PFSK-1 (cell line): Measurements from ENCODE around the gene OSTF1.

Experiments
- FOXP2 ChIP-seq: optimal IDR thresholded peaks from 2 replicates; pipeline ENCODE3; 2011; ENCODE audit warnings: borderline replicate concordance, control low read depth, inconsistent platforms; ENCODE audit not compliant: insufficient read depth; ENCODE audit errors: extremely low read length, extremely low read depth
- POLR2AphosphoS5 ChIP-seq: IDR thresholded peaks from 2 replicates; pipeline ENCODE4 v1.6.1; 2012; ENCODE audit warnings: low read depth, mild to moderate bottlenecking, control low read depth, low read length, moderate library complexity
- SIN3A ChIP-seq: IDR thresholded peaks from 2 replicates; pipeline ENCODE4 v1.6.1; 2012; ENCODE audit warnings: mild to moderate bottlenecking, low read length, moderate library complexity, borderline replicate concordance; ENCODE audit not compliant: insufficient read depth
- TAF1 ChIP-seq: IDR thresholded peaks from 2 replicates; pipeline ENCODE4 v1.6.1; 2012; ENCODE audit warnings: low read length, control low read depth, borderline replicate concordance; ENCODE audit not compliant: insufficient read depth
- TF ChIP-seq, protein P1 (sequence below), 2 experiments: IDR thresholded peaks; 2 replicates each; pipeline versions ENCODE4 v1.6.1 to v1.8.0; 2011 to 2012; ENCODE audit warnings: low read depth in 2 of 2, low read length in 2 of 2, control low read depth in 1 of 2, inconsistent platforms in 1 of 2, mild to moderate bottlenecking in 1 of 2, moderate library complexity in 1 of 2; ENCODE audit not compliant: insufficient read depth in 1 of 2

The OSTF1 gene

DNA sequence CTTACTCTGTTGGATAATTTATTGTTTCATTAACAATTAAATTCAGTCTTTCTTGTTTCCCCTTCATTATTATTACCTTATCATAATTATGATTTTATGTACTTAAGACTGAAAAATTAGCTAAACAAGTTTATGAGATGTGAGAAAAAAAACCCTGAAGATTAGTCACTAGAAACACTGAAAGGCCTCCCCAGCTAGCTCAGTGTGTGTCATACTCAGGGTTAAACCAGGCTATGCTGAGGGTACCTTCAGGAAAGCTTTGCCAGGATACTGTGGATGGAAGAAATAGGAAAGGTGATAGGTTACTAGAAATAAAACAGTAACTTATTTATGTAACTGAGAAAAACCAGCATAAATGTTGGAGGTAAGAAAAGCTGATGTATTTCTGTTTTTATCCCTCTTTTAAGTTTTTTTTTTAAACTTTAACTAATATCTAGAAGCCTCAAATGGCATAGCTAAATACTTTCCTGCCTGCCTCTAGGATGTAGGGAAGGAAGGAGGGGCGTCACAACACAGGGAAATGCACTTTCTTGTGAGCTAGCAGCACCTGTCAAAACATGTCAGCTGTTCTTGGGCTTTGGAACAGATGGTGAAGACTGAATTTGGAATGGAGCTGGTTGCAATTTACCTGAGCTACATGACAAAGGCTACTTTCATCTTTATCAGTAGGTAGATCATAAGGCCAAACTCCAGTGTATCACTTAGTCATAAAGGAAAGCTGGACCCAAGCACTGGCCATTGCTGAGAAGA, 24.6 kb upstream of the OSTF1 start:
- TF ChIP-seq FOXP2 (no peak), SIN3A (no peak), POLR2AphosphoS5 (no peak), TAF1 (no peak)
- TF ChIP-seq, protein P1, sequence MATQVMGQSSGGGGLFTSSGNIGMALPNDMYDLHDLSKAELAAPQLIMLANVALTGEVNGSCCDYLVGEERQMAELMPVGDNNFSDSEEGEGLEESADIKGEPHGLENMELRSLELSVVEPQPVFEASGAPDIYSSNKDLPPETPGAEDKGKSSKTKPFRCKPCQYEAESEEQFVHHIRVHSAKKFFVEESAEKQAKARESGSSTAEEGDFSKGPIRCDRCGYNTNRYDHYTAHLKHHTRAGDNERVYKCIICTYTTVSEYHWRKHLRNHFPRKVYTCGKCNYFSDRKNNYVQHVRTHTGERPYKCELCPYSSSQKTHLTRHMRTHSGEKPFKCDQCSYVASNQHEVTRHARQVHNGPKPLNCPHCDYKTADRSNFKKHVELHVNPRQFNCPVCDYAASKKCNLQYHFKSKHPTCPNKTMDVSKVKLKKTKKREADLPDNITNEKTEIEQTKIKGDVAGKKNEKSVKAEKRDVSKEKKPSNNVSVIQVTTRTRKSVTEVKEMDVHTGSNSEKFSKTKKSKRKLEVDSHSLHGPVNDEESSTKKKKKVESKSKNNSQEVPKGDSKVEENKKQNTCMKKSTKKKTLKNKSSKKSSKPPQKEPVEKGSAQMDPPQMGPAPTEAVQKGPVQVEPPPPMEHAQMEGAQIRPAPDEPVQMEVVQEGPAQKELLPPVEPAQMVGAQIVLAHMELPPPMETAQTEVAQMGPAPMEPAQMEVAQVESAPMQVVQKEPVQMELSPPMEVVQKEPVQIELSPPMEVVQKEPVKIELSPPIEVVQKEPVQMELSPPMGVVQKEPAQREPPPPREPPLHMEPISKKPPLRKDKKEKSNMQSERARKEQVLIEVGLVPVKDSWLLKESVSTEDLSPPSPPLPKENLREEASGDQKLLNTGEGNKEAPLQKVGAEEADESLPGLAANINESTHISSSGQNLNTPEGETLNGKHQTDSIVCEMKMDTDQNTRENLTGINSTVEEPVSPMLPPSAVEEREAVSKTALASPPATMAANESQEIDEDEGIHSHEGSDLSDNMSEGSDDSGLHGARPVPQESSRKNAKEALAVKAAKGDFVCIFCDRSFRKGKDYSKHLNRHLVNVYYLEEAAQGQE (IDR thresholded peaks at IDR 0.05; ENCODE audit: insufficient read depth in 1 of 2, low read depth in 2 of 2, low read length in 2 of 2): no peak

DNA sequence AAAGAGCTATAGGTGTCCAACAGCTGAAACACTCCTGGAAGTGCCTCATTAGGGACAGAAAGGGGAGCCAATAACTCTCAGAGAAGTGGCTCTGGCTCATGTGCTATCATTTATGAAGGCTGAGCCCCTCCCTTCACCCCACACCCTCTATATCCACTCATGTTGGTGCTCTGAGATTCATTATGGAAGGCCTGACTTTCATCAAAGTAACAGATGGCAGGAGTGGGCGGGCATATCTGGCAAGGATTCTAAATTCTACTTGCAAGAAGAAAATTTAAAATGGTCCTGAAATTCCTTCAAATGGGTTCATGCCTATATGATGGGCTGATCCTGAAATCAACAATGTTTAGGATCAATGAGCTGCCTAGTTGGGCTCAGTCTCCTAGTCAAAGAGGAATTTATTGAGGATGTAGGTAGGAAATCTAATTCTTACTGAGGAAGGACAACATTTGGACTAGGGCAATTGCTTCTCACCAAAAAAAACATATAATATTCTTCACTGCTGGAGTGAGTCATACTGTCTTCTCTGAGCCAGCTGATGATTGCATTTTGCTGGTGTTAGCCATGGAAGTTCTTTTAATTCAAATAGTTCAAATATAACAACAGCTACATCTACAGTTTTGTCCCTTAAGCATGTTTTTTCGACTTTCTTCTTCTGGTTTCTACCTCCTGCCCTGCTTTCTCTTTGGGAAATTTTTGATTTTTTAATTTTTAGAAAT, 23.8 kb upstream of the OSTF1 start:
- no peak for TF ChIP-seq TAF1
- no peak for TF ChIP-seq SIN3A
- TF ChIP-seq, protein P1 (IDR thresholded peaks at IDR 0.05; ENCODE audit: insufficient read depth in 1 of 2, low read depth in 2 of 2, low read length in 2 of 2): no peak
- no peak for TF ChIP-seq FOXP2
- no peak for TF ChIP-seq POLR2AphosphoS5

DNA sequence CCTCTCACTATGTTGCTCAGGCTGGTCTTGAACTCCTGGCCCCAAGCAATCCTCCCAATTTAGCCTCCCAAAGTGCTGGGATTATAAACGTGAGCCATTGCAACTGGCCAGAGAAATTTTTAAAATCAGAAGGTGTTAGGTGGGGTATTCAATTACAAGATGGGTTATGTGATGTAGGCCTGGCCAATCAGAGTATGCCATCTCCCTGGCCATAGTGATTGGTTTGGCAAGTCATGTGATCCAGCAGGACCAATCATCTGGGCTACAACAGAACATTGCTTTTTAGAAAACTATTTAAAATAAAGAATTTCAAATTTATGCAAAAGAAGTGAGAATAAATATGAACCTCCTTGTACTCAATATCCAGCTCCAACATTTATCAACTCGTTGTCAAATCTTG, 22.8 kb upstream of the OSTF1 start:
- TF ChIP-seq POLR2AphosphoS5 (no peak), FOXP2 (no peak), TAF1 (no peak), SIN3A (no peak)
- TF ChIP-seq, protein P1 (IDR thresholded peaks at IDR 0.05; ENCODE audit: insufficient read depth in 1 of 2, low read depth in 2 of 2, low read length in 2 of 2): no peak

DNA sequence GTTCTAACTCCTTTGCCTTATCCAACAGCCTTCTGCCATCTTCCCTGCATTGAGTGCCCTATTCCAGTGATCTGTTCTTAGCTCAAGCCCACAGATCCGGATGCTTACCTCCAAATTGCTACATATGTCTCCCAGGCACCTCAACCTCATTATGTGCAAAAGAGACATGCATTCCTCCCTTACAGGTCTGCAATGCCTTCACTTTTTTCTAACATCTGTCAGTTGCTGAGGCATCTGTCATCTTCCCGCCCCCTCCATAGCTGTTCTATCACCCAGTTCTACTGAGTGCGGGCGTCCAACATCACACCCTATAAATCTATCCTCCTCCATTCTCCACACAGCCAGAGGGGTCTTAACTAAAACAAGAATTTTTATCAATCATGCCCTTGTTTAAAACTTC, 20.4 kb upstream of the OSTF1 start:
- TF ChIP-seq POLR2AphosphoS5 (no peak), SIN3A (no peak), FOXP2 (no peak), TAF1 (no peak)
- TF ChIP-seq, protein P1 (IDR thresholded peaks at IDR 0.05; ENCODE audit: insufficient read depth in 1 of 2, low read depth in 2 of 2, low read length in 2 of 2): no peak

DNA sequence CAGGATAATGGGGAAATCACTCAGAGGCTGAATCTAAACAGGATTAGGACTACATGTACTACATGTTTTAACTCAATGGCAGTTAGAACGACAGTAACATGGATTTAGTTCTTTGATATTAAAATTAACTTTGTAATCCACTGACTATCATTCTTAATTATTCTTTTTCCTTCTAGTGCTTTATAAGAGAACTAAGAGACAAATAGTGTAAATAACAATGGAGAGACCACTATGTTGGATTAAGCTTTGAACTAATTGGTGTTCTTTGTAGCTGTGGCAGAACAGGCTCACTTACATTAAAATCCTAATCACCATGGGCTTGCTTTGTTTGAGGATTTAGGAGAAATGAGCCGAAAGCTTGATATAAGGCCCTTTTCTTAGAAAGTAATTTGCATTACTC, 19.1 kb upstream of the OSTF1 start:
- TF ChIP-seq SIN3A: no peak
